A549 (cell line): Measurements from ENCODE around the gene CHAD. TPM values are rescaled to one million over a fixed set of nuclear protein-coding genes. Genes with fewer than 3 reads are reported as not detected.
A peak's percentile ranks its signal among the peaks of the same experiment; 100 is the strongest.

ENCODE experiments used
- ATAC-seq, 2 experiments: fragments of 200-7000 bp in 1 of 2; fragments of >200 bp in 1 of 2; cut with Nextera tagmentation in 1 of 2; cut with Tn5 transposase in 1 of 2; 3 replicates each; pipeline versions ENCODE4 v1.8.0 to v1.9.1; 2018 to 2020; ENCODE audit warnings: mild to moderate bottlenecking in 1 of 2, moderate library complexity in 1 of 2
- CTCF ChIA-PET: fragments of 300-600 bp; sonication (Branson Sonifier 250); formaldehyde crosslinking; extraction: SDS; loops from one replicate; lab custom pipeline; 2021; ENCODE audit warnings: antibody characterized with exemption, inconsistent platforms; lab: Yijun Ruan, JAX
- POLR2A ChIA-PET: fragments of 350-600 bp; formaldehyde crosslinking; extraction: SDS; loops from one replicate; lab custom pipeline; 2021; ENCODE audit warnings: antibody characterized with exemption, inconsistent platforms; lab: Yijun Ruan, JAX
- DNase-seq, 2 experiments: peaks; one replicate each; pipeline versions ENCODE4 v3.0.0 to v3.0.0-alpha.2; 2011 to 2016; ENCODE audit warnings: low read depth in 1 of 2, low spot score in 1 of 2
- FAIRE-seq: peaks from 2 replicates; lab custom pipeline; 2011; peaks lifted over from hg19 to GRCh38; lab: Jason Lieb, UNC
- H3K27ac ChIP-seq, 2 experiments: fragments of >200 bp; sonication (Bioruptor Twin); formaldehyde crosslinking; 3 replicates each; pipeline ENCODE4 v1.5.1; 2016 to 2017
- H3K4me1 ChIP-seq: fragments of >200 bp; sonication (Bioruptor Twin); formaldehyde crosslinking; 3 replicates; pipeline ENCODE4 v1.6.1; 2016
- H3K4me2 ChIP-seq: fragments of >200 bp; sonication (Bioruptor Twin); formaldehyde crosslinking; 3 replicates; pipeline ENCODE4 v1.6.1; 2016
- H3K4me3 ChIP-seq: fragments of >200 bp; sonication (Bioruptor Twin); formaldehyde crosslinking; 3 replicates; pipeline ENCODE4 v1.5.1; 2016
- H3K9me3 ChIP-seq: fragments of >200 bp; sonication (Bioruptor Twin); formaldehyde crosslinking; 3 replicates; pipeline ENCODE4 v1.6.1; 2016
- BHLHE40 ChIP-seq: IDR thresholded peaks from 2 replicates; pipeline ENCODE4 v1.6.1; 2012; ENCODE audit warnings: low read depth, low read length, inconsistent platforms
- CHD4 ChIP-seq: fragments of 200-600 bp; sonication (generic); IDR thresholded peaks from 2 replicates; pipeline ENCODE4 v1.6.1; 2016; ENCODE audit warnings: antibody characterized with exemption, mild to moderate bottlenecking, borderline replicate concordance
- CTCF ChIP-seq: fragments of >200 bp; sonication (Bioruptor Twin); formaldehyde crosslinking; IDR thresholded peaks from 3 replicates; pipeline ENCODE4 v1.5.1; 2016
- EHMT2 ChIP-seq: fragments of 200-600 bp; sonication (generic); IDR thresholded peaks from 2 replicates; pipeline ENCODE4 v1.6.1; 2016; ENCODE audit warnings: antibody characterized with exemption, low read depth, mild to moderate bottlenecking, moderate library complexity
- EP300 ChIP-seq, 2 experiments: fragments of >200 bp; sonication (Bioruptor Twin); formaldehyde crosslinking; IDR thresholded peaks; 2 replicates in 1 of 2; 3 replicates in 1 of 2; pipeline ENCODE4 v1.6.1; 2016 to 2017
- FOSB ChIP-seq: fragments of 250-450 bp; sonication (Bioruptor Pico); IDR thresholded peaks from 2 replicates; pipeline ENCODE4 v1.5.0; 2020; ENCODE audit warnings: mild to moderate bottlenecking, moderate library complexity
- GATA3 ChIP-seq: IDR thresholded peaks from 2 replicates; pipeline ENCODE4 v1.6.1; 2012; ENCODE audit warnings: borderline replicate concordance
- HOXB13 ChIP-seq: fragments of 250-450 bp; sonication (Bioruptor Pico); IDR thresholded peaks from 2 replicates; pipeline ENCODE4 v1.5.0; 2020; ENCODE audit warnings: low read depth, mild to moderate bottlenecking, moderate library complexity
- JUN ChIP-seq, 2 experiments: fragments of >200 bp; sonication (Bioruptor Twin); formaldehyde crosslinking; IDR thresholded peaks; 2 replicates in 1 of 2; 3 replicates in 1 of 2; pipeline ENCODE4 v1.6.1; 2016 to 2017
- KDM1A ChIP-seq: fragments of 200-600 bp; sonication (generic); IDR thresholded peaks from 2 replicates; pipeline ENCODE4 v1.6.1; 2016; ENCODE audit warnings: low read depth, mild to moderate bottlenecking
- MAFK ChIP-seq: fragments of 450-650 bp; IDR thresholded peaks from 2 replicates; pipeline ENCODE4 v1.6.1; 2014; ENCODE audit not compliant: partially characterized antibody
- MYC ChIP-seq: IDR thresholded peaks from 2 replicates; pipeline ENCODE4 v1.6.1; 2012; ENCODE audit warnings: mild to moderate bottlenecking, inconsistent platforms, low read length, improper control_type of control experiment, borderline replicate concordance
- POLR2AphosphoS2 ChIP-seq: conservative IDR thresholded peaks from 2 replicates; pipeline ENCODE4 v1.6.1; 2012; ENCODE audit warnings: low read length, improper control_type of control experiment, inconsistent platforms
- RARB ChIP-seq: fragments of 250-450 bp; sonication (Bioruptor Pico); IDR thresholded peaks from 2 replicates; pipeline ENCODE4 v1.8.0; 2021; ENCODE audit warnings: mild to moderate bottlenecking, moderate library complexity
- SMC3 ChIP-seq: fragments of >200 bp; sonication (Bioruptor Twin); formaldehyde crosslinking; IDR thresholded peaks from 3 replicates; pipeline ENCODE4 v1.6.1; 2018; ENCODE audit warnings: inconsistent platforms
- TFCP2L1 ChIP-seq: fragments of 250-450 bp; sonication (Bioruptor Pico); IDR thresholded peaks from 2 replicates; pipeline ENCODE4 v1.5.0; 2021; ENCODE audit warnings: mild to moderate bottlenecking
- ZC3H11A ChIP-seq: fragments of 450-650 bp; IDR thresholded peaks from 2 replicates; pipeline ENCODE4 v1.6.1; 2014; ENCODE audit warnings: antibody characterized with exemption, mild to moderate bottlenecking
- ZFP36 ChIP-seq: fragments of 450-650 bp; IDR thresholded peaks from 2 replicates; pipeline ENCODE4 v1.6.1; 2014; ENCODE audit warnings: borderline replicate concordance; ENCODE audit not compliant: partially characterized antibody
- WGBS: methylation state at CpG from one replicate; pipeline ENCODE4 v1.1.6; 2017; ENCODE audit errors: missing lambda C conversion rate; 5-methylcytosine and 5-hydroxymethylcytosine counted together
- polyA plus RNA-seq, 4 experiments: library from polyadenylated mRNA; depleted of rRNA in 3 of 4; stranded (reverse); fragments of >200 nt; fragmentation: RNase III in 1 of 4; extraction: RNeasy Plus Mini Kit Qiagen cat#74134 plus additional on column Dnase treatment in 1 of 4; gene quantifications; 2 replicates in 3 of 4; 3 replicates in 1 of 4; pipeline ENCODE4 v1.2.3, GENCODE V29; 2011 to 2017
- TF ChIP-seq, protein P1 (sequence below): fragments of >200 bp; sonication (Bioruptor Twin); formaldehyde crosslinking; IDR thresholded peaks from 2 replicates; pipeline ENCODE4 v1.6.1; 2016

Gene CHAD
- polyA plus RNA-seq, 2 of the 4 experiments (the other 2 are of a cell fraction) = not detected

DNA sequence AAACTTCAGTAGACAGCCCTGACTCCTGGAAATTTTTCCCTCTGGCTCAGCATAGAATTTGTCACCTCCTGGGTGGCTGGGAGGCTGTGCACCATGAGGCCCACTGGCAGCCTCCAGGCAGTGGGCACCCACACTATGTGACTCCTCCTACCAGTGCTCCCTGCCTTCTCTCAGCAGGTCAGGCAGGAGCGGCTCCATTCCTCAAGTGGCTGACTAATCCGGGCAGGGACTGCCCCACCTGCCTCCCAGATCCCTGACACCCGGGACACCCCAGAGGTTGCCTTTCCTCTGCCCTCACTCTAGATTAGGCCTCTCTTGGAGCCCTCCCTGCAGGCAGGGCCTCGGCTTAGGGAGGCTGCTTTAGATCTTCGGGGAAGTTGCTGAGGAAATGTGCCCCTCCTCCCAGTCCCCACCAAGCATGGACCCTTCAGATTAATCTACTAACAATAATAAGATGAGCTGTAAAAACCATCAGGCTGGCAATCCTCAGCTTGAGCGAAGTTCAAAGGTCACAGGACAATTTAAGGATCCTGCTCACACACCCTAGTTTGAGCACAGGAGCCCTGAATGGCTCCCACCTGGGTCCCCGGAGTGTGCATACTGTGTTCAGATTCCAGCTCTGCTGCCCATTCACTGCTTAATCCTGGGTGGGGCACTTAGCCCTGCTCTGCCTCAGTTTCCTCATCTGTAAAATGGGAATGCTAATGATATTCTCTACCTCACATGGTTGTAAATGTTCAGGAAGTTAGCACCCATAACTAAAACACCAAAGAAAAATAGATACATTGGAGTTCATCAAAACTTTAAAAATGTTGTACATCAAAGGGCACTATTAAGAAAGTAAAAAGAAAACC lies 29.6 kb upstream of the CHAD start:
- CTCF ChIA-PET = interaction anchor here (0.9 to 10.1 kb wide), 7 partner anchors 11 to 344 kb away, joined by 3 to 119 read pairs (median 3); no protein-coding TSS in a partner anchor
- 48% methylated on average over 7 of the region's 7 CpGs for WGBS
- H3K9me3 ChIP-seq = no peaks in the 10 kb centered on the region
- no peak overlapping the region for H3K27ac ChIP-seq
- FAIRE-seq (no peak), DNase-seq (no peak), ATAC-seq (peak in 1 of 2 experiments; percentile 25; a peak in 3 of 6 replicates)
- POLR2A ChIA-PET = no interaction called here
- H3K4me1 ChIP-seq = peaks cover 5% of the 10 kb centered on the region; the same call in 1 of the 3 replicates
- TF ChIP-seq SMC3 (no peak), KDM1A (0 out of 2 replicates have a peak, but pooled peaks have one; percentile 54), MAFK (no peak), FOSB (CRISPR knock-in tag) (no peak), CTCF (no peak)
- no peak overlapping the region for H3K4me2 ChIP-seq
- no peak overlapping the region for H3K4me3 ChIP-seq

GRCh38 chr17:50495918-50496317 lies 27.2 kb upstream of the CHAD start:
- POLR2A ChIA-PET = no interaction called here

DNA sequence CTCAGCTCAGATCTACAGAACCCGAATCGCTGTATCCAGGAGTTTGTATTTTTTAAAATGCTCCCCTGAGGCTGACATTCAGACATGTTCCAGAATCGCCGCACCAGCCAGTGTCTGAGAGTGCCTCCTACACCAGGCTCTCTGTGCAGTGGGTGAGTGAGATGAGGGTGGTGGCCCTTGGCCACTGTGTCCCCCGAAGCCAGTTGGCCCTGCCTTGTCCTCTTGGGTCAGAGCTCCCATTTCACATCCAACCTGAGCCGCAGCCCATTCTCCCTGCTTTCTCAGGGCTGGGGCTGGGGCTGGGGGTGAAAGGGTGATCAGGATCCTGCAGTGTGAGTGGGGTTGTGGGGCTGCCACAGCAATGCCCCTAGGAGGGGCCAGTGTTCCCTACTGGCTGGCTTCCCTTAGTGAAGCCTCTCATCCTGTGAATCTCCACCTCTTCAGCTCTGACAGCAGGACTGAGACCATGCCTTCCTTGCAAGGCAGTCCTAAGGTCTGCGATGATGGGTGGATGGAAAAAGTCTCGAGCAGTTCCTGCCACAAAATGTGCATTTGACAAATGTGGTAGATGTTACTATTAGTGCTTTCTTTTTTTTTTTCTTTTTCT lies 26.6 kb upstream of the CHAD start:
- CTCF ChIA-PET = interaction anchor here (1.3 to 1.7 kb wide), 3 partner anchors 9 to 16 kb away, joined by 4 to 8 read pairs (median 5); no protein-coding TSS in a partner anchor
- TF ChIP-seq, protein P1, sequence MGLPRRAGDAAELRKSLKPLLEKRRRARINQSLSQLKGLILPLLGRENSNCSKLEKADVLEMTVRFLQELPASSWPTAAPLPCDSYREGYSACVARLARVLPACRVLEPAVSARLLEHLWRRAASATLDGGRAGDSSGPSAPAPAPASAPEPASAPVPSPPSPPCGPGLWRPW = no peak
- TF ChIP-seq HOXB13 (CRISPR knock-in tag) = no peak
- no peak for TF ChIP-seq CTCF
- no peak for TF ChIP-seq EHMT2
- no peak for TF ChIP-seq GATA3
- no peak for TF ChIP-seq POLR2AphosphoS2
- TF ChIP-seq BHLHE40 = no peak
- FAIRE-seq (no peak), ATAC-seq (peak; percentile 52 to 57), DNase-seq (no peak)
- POLR2A ChIA-PET = no interaction called here
- H3K9me3 ChIP-seq = no peaks in the 10 kb centered on the region
- no peak overlapping the region for H3K27ac ChIP-seq
- H3K4me1 ChIP-seq = peaks cover 5% of the 10 kb centered on the region; the same call in 1 of the 3 replicates
- WGBS = 73% methylated on average over 8 of the region's 8 CpGs
- no peak overlapping the region for H3K4me2 ChIP-seq
- H3K4me3 ChIP-seq = no peak overlapping the region

More at GRCh38 chr17:50495918-50496317, 27.2 kb upstream of the CHAD start:
- 81% methylated on average over 8 of the region's 8 CpGs for WGBS
- H3K4me1 ChIP-seq = peaks cover 5% of the 10 kb centered on the region; the same call in 1 of the 3 replicates
- no peak for DNase-seq
- H3K9me3 ChIP-seq = no peaks in the 10 kb centered on the region
- no peak for ATAC-seq
- CTCF ChIA-PET = interaction anchor here (1.3 to 1.7 kb wide), 3 partner anchors 9 to 16 kb away, joined by 4 to 8 read pairs (median 5); no protein-coding TSS in a partner anchor
- H3K27ac ChIP-seq = no peak overlapping the region
- FAIRE-seq = no peak
- no peak overlapping the region for H3K4me2 ChIP-seq
- TF ChIP-seq HOXB13 (CRISPR knock-in tag) = no peak
- no peak for TF ChIP-seq FOSB (CRISPR knock-in tag)
- no peak for TF ChIP-seq CHD4
- no peak for TF ChIP-seq ZC3H11A
- TF ChIP-seq TFCP2L1 (CRISPR knock-in tag) = no peak
- no peak for TF ChIP-seq ZFP36
- no peak for TF ChIP-seq JUN (IDR thresholded peaks at IDR 0.05)
- no peak for TF ChIP-seq RARB
- TF ChIP-seq MYC = no peak
- TF ChIP-seq EP300 (IDR thresholded peaks at IDR 0.05) = no peak
- TF ChIP-seq, protein P1 = no peak
- no peak overlapping the region for H3K4me3 ChIP-seq
